Stimulated activated naive CD8-positive, alpha-beta T cell treated with anti-CD3 and anti-CD28 coated beads, Interleukin-15, Interleukin-2, amounts not matched to agents 100 U/mL and 50 U/mL, for 24 hours (primary cell): Measurements from ENCODE around the gene ARHGAP6.
"Not testable (repeated sequence)": the region's sequence is repeated elsewhere in the genome, so short reads cannot be mapped to it uniquely, and the experiment has no call there.

Experiments
- ATAC-seq: fragments of 150-1000 bp; cut with Tn5 transposase; one replicate; pipeline ENCODE4 v1.10.0; 2021
- DNase-seq: peaks from one replicate; pipeline ENCODE4 v3.0.0; 2021

The ARHGAP6 gene

GRCh38 chrX:11641349-11642065, 24.2 kb downstream of the ARHGAP6 start:
- DNase-seq (no peak), ATAC-seq (no peak)

- no peak for DNase-seq
- ATAC-seq: no peak
Observed at GRCh38 chrX:11640089-11640488, 25.6 kb downstream of the ARHGAP6 start.

GRCh38 chrX:11632732-11633131, 33.0 kb downstream of the ARHGAP6 start:
- ATAC-seq: no peak

GRCh38 chrX:11629593-11630211, 36.0 kb downstream of the ARHGAP6 start:
- DNase-seq (no peak), ATAC-seq (no peak)

More at GRCh38 chrX:11632732-11633131, 33.0 kb downstream of the ARHGAP6 start:
- no peak for DNase-seq

- ATAC-seq: no peak
- no peak for DNase-seq
Observed at GRCh38 chrX:11628399-11628798, 37.3 kb downstream of the ARHGAP6 start.

- no peak for ATAC-seq
- no peak for DNase-seq
Observed at GRCh38 chrX:11626351-11626750, 39.4 kb downstream of the ARHGAP6 start.

GRCh38 chrX:11619441-11619840, 46.3 kb downstream of the ARHGAP6 start:
- ATAC-seq: no peak
- DNase-seq: no peak

- ATAC-seq, DNase-seq: not testable (repeated sequence)
Observed at GRCh38 chrX:11614253-11614652, 51.5 kb downstream of the ARHGAP6 start.

GRCh38 chrX:11611965-11612364, 53.8 kb downstream of the ARHGAP6 start:
- DNase-seq (no peak), ATAC-seq (no peak)

- no peak for ATAC-seq
Observed at GRCh38 chrX:11611161-11611560, 54.6 kb downstream of the ARHGAP6 start.

GRCh38 chrX:11609109-11609508, 56.6 kb downstream of the ARHGAP6 start:
- ATAC-seq (no peak), DNase-seq (no peak)

More at GRCh38 chrX:11611161-11611560, 54.6 kb downstream of the ARHGAP6 start:
- DNase-seq: no peak

- ATAC-seq (no peak), DNase-seq (no peak)
Observed at GRCh38 chrX:11606408-11606807, 59.3 kb downstream of the ARHGAP6 start.

GRCh38 chrX:11600578-11600977, 65.1 kb downstream of the ARHGAP6 start:
- DNase-seq (no peak), ATAC-seq (no peak)

- DNase-seq (no peak), ATAC-seq (no peak)
Observed at GRCh38 chrX:11597479-11597878, 68.2 kb downstream of the ARHGAP6 start.

- peak; percentile 61 for ATAC-seq
- DNase-seq: no peak
Observed at GRCh38 chrX:11591723-11592346, 73.9 kb downstream of the ARHGAP6 start.

- DNase-seq (no peak), ATAC-seq (no peak)
Observed at GRCh38 chrX:11589641-11590040, 76.1 kb downstream of the ARHGAP6 start.

- ATAC-seq (no peak), DNase-seq (no peak)
Observed at GRCh38 chrX:11588097-11588496, 77.6 kb downstream of the ARHGAP6 start.

- no peak for ATAC-seq
- DNase-seq: no peak
Observed at GRCh38 chrX:11585174-11585573, 80.5 kb downstream of the ARHGAP6 start.

- DNase-seq (no peak), ATAC-seq (no peak)
Observed at GRCh38 chrX:11580789-11581188, 84.9 kb downstream of the ARHGAP6 start.

GRCh38 chrX:11579636-11580600, 85.8 kb downstream of the ARHGAP6 start:
- peak; percentile 43 for ATAC-seq

GRCh38 chrX:11578301-11578700, 87.4 kb downstream of the ARHGAP6 start:
- ATAC-seq, DNase-seq: not testable (repeated sequence)

More at GRCh38 chrX:11579636-11580600, 85.8 kb downstream of the ARHGAP6 start:
- no peak for DNase-seq

- ATAC-seq (no peak), DNase-seq (no peak)
Observed at GRCh38 chrX:11577603-11578002, 88.1 kb downstream of the ARHGAP6 start.
